Measurements from ENCODE around the gene RLN3.
A peak's percentile ranks its signal among the peaks of the same experiment; 100 is the strongest.
"Not testable (repeated sequence)": the region's sequence is repeated elsewhere in the genome, so short reads cannot be mapped to it uniquely, and the experiment has no call there.

RLN3 gene

DNA sequence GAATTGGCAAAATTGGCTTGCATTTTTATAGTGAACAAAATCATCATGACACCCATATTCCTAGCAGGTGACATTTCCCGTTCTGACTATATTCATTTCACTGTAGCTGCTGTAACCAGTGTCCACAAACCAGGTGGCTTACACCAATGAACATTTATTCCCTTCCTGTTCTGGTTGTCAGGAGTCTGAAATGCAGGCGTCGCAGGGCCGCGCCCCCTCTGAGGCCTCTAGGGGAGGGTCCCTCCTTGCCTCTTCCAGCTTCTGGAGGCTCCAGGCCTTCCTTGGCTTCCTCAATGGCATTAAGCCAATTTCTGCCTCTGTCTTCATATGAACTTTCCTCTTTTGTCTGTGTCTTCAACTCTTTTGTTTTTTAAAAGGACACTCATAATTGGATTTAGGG, 6.5 kb upstream of the RLN3 start:
- no peak for DNase-seq (ENCODE audit: low read depth in 2 of 2)

DNA sequence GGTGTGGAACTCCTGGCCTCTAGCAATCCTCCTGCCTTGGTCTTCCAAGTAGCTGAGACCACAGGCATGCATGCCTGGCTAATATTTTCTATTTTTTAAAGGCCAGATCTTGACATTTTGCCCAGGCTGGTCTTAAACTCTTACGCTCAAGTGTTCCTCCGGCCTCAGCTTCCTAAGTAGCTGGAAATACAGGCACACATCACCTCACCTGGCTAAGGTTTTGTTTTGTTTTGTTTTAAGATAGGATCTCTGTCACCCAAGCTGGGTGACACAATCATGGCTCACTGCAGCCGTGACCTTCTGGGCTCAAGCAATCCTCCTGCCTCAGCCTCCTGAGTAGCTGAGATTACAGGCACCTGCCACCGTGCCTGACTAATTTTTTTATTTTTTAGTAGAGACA, 5.5 kb upstream of the RLN3 start:
- DNase-seq (ENCODE audit: low read depth in 2 of 2), result no peak

- no peak for DNase-seq (ENCODE audit: low read depth in 2 of 2)
Measured at GRCh38 chr19:14023404-14024235, 4.3 kb upstream of the RLN3 start.

DNA sequence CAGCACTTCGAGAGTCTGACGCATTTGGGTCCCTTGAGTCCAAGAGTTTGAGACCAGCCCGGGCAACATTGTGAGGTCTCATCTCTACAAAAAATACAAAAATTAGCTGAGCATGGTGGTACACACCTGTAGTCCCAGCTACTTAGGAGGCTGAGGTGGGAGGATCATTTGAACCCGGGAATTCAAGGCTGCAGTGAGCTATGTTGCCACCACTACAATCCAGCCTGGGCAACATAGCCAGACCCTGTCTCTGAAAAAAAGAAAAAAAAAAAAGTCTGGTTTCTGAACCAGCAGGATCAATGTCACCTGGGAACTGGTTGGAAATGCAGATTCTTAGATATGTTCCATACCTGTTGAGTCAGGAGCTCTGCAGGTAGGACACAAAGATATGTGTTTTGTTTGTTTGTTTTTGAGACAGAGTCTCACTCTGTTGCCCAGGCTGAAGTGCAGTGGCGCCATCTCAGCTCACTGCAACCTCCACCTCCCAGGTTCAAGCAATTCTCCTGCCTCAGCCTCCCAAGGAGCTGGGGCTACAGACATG, 1.2 kb upstream of the RLN3 start:
- not testable (repeated sequence) for DNase-seq (ENCODE audit: low read depth in 2 of 2)

DNA sequence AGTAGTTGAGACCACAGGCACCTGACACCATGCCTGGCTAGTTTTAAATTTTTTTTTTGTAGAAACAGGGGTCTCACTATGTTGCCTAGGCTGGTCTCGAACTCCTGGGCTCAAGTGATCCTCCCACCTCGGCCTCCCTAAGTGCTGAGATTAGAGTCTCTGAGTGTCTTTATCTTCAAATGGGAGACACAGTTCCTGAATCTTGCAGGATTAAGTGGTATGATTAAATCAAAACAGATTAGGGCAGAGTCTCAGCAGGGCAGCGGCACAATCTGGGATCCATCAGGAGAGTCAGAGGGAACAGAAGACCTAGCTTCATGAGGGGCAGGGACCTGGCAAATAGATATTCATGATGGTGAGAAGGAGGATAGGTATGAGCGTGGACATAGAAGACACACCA, 953 bp downstream of the RLN3 start:
- DNase-seq (ENCODE audit: low read depth in 2 of 2), result no peak

DNA sequence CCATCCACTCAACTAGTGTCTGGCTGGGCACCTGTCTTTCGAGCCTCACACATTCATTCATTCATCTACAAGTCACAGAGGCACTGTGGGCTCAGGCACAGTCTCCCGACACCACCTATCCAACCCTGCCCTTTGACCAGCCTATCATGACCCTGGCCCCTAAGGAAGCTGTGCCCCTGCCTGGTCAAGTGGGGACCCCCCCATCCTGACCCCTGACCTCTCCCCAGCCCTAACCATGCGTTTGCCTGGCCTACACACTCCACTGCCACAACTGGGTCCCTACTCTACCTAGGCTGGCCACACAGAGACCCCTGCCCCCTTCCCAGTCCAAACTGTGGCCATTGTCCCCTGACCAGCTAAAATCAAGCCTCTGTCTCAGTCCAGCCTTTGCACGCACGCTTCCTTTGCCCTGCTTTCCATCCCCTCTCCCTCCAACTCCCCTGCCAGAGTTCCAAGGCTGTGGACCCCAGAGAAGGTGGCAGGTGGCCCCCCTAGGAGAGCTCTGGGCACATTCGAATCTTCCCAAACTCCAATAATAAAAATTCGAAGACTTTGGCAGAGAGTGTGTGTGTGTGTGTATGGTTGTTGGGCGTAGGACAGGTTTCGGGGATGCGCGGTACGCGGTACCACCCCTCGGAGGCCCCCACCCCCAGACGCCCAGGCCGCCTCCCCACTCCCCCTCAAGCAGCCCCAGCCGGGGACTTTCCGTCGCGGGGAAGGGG, 3.2 kb downstream of the RLN3 start:
- no peak for DNase-seq (ENCODE audit: low read depth in 2 of 2)

DNA sequence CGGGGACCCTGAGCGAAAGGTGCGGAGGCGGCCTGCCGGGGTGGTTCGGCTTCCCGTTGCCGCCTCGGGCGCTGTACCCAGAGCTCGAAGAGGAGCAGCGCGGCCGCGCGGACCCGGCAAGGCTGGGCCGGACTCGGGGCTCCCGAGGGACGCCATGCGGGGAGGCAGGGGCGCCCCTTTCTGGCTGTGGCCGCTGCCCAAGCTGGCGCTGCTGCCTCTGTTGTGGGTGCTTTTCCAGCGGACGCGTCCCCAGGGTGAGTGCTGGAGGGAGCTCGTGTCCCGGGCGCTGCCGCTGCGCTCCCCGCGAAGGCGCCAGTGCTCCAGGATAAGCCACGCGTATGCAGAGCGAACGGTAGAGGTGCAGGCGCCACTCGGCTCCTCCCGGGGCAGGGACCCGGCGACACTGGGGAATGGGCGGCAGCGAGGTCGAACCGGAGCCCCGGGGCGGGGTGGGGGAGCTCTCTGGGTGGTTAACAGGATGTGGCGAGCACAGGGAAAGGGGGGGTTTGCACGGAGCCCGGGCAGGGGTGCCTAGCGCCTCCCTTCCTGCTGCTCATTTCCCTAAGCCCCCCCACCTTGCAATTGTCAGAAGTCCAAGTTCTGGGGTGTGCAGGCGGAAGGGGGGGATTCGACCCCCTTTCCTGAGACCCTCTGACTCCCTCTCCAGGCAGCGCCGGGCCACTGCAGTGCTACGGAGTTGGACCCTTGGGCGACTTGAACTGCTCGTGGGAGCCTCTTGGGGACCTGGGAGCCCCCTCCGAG, 4.0 kb downstream of the RLN3 start, which contains the start of gene IL27RA:
TSS of gene IL27RA (plus strand) at position 44 of the 762 bp plus-strand sequence. CDS start at position 155, 111 bp downstream.
- peak in 1 of 2 experiments; percentile 26 for DNase-seq (ENCODE audit: low read depth in 2 of 2)

DNA sequence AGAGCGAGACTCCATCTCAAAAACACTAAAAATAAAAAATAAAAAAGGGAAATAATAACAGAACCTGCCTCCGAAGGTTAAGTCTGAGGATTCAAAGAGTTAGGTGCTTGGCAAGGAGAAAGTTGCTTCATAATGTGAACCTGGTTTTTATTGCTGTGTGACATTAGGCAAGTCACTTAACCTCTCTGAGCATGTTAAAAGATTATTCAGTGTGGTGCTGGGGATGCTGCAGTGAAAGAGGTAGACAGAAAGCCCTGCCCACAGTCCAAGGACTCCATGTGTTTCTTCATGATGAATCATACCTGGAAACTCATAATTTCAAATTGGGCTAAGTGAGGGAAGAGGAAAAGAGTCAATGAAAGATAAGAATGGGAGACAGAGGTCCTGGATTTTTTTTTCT, 6.0 kb downstream of the RLN3 start:
- DNase-seq (ENCODE audit: low read depth in 2 of 2), result no peak

DNA sequence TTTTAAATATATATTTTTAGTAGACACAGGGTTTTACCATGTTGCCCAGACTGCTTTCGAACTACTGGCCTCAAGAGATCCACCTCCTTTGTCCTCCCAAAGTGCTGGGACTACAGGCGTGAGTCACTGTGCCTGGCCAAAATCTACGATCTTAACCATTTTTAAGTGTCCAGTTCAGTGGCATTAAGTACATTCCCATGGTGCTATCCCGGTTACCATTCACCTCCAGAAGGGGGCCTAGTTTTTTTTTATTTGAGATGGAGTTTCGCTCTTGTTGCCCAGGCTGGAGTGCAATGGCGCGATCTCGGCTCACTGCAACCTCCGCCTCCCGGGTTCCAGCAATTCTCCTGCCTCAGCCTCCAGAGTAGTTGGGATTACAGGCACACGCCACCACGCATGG, 7.2 kb downstream of the RLN3 start:
- not testable (repeated sequence) for DNase-seq (ENCODE audit: low read depth in 2 of 2)

GRCh38 chr19:14035706-14036105, 7.8 kb downstream of the RLN3 start:
- no peak for DNase-seq (ENCODE audit: low read depth in 2 of 2)

DNA sequence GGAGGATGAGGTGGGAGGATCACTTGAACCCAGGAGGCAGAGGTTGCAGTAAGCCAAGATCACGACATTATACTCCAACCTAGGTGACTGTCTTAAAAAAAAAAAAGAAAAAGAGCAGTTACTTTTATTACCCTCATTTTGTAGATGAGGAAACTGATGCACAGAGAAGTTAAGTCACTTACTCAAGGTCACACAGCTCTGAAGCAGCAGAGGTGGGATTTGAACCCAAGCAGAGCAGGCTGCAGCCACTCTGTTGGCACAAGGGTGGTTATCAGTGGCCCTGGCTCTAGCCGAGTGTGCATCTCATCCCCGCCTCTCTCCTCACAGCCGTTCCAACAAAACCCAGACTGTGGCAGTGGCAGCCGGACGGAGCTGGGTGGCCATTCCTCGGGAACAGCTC, 11.2 kb downstream of the RLN3 start:
- no peak for DNase-seq (ENCODE audit: low read depth in 2 of 2)

DNA sequence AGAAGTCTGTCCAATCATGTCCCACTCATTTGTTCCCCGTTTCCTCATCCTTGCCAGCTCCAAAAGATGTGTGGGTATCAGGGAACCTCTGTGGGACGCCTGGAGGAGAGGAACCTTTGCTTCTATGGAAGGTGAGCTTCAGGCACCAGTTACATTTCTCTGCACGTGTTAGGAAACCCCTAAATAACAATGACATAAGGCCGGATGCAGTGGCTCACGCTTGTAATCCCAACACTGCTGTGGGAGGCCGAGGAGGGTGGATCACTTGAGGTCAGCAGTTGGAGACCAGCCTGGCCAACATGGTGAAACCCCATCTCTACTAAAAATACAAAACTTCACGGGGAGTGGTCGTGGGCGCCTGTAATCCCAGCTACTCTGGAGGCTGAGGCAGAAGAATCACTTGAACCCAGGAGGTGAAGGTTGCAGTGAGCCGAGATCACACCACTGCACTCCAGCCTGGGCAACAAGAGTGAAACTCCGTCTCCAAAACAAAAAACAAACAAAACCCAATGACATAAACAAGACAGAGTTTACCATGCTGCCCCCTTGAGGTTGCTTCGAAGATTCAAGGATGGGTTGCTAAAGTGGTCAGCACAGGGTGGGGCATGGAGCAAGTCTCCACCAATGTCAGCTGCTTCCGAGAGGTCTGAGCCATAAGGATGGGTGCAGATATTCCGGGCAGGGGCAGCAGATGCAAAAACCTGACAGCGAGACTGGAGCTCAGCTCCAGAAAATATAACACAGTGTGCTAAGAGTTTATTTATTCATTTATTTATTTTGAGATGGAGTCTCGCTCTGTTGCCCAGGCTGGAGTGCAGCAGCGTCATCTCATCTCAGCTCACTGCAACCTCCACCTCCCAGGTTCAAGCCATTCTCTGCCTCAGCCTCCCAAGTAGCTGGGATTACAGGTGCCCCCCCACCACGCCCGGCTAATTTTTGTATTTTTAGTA, 15.0 kb downstream of the RLN3 start:
- DNase-seq (ENCODE audit: low read depth in 2 of 2), result not testable (repeated sequence)

GRCh38 chr19:14047866-14048265, 19.9 kb downstream of the RLN3 start:
- not testable (repeated sequence) for DNase-seq (ENCODE audit: low read depth in 2 of 2)

DNA sequence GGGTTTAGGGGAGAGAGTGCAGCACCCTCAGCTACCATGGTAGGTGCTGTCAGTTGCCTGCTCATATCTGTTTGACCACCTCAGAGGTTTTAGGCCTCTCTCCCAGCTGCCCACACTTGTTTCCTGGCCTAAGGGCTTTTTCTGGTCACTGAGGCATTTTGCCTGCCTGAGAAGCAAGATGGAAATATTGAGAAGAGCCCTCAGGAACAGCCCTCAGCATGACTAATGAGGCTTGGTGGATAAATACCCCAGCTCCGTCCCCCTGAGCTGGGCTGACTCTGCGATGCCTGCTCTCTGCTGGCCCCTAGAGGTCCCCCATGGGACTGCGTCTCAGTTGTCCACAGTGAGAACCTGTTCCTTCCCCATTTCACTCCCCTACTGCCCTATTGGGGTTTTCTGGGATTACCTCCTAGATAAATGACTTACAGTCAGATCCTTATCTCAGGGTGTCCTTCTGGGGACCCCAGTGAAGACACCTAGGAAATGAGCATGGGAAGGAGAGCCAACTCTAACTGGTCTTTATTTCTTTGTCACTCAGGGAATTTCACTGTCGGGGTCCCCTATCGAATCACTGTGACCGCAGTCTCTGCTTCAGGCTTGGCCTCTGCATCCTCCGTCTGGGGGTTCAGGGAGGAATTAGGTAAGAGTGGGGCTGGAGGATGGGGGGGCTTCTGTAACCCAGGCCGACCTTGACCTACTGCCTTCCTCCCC, 20.6 kb downstream of the RLN3 start:
- no peak for DNase-seq (ENCODE audit: low read depth in 2 of 2)

- DNase-seq (ENCODE audit: low read depth in 2 of 2), result no peak
Measured at GRCh38 chr19:14050512-14050911, 22.6 kb downstream of the RLN3 start.

DNA sequence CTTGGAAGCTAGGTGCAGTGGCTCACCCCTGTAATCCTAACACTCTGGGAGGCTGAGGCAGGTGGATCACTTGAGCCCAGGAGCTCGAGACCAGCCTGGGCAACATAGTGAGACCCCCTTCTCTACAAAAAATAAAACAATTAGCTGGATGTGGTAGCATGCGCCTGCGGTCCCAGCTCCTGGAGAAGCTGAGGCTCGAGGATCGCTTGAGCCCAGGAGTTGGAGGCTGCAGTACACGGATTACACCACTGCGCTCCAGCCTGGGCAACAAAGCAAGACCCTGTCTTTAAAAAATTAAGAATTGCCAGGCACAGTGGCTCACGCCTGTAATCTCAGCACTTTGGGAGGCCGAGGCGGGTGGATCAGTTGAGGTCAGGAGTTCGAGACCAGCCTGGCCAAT, 23.0 kb downstream of the RLN3 start:
- DNase-seq (ENCODE audit: low read depth in 2 of 2), result not testable (repeated sequence)

DNA sequence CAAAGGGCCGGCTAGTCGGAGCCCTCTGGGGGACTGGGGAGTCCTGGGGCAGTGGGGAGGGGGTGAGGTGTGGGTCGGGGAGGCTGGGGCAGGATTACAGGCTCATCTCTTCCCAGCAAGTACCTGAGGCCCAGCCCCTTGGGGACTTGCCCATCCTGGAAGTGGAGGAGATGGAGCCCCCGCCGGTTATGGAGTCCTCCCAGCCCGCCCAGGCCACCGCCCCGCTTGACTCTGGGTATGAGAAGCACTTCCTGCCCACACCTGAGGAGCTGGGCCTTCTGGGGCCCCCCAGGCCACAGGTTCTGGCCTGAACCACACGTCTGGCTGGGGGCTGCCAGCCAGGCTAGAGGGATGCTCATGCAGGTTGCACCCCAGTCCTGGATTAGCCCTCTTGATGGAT, 24.0 kb downstream of the RLN3 start:
- DNase-seq (ENCODE audit: low read depth in 2 of 2), result no peak

DNA sequence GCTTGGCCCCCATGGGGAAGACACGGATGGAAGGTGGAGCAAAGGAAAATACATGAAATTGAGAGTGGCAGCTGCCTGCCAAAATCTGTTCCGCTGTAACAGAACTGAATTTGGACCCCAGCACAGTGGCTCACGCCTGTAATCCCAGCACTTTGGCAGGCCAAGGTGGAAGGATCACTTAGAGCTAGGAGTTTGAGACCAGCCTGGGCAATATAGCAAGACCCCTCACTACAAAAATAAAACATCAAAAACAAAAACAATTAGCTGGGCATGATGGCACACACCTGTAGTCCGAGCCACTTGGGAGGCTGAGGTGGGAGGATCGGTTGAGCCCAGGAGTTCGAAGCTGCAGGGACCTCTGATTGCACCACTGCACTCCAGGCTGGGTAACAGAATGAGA, 24.5 kb downstream of the RLN3 start:
- DNase-seq (ENCODE audit: low read depth in 2 of 2), result no peak

DNA sequence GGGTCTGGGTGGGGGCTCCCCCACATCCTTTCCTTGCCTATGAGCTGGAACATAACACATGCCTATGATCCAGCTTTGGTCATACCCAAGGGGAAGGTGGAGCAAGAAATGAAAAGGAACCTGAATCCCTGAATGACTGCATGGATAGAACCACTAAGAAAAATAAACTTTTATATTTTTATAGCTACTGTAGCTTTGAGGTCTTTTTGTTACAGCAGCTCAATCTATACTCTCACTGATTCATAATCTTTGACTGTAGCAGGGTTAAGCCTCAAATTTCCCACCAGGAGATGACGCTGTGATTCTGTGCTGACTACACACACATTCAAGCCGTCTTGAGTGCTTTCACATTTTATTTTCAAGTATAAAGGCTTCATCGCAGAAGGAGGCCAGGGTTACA, 25.1 kb downstream of the RLN3 start:
- no peak for DNase-seq (ENCODE audit: low read depth in 2 of 2)

- no peak for DNase-seq (ENCODE audit: low read depth in 2 of 2)
Measured at GRCh38 chr19:14053500-14053899, 25.6 kb downstream of the RLN3 start.

Measured in fibroblast of skin of left quadriceps (primary cell).